Erythroblast (primary cell): ENCODE results near the gene MAP6.

Source experiments
- DNase-seq, 2 experiments: peaks; one replicate each; lab custom pipeline; 2025; lab: John Stamatoyannopoulos, UW
- GATA1 ChIP-seq: IDR thresholded peaks from 2 replicates; pipeline ENCODE4 v1.6.1; 2011; ENCODE audit warnings: low read depth, mild to moderate bottlenecking, control low read depth, low read length, moderate library complexity
- POLR2A ChIP-seq: IDR thresholded peaks from 2 replicates; pipeline ENCODE4 v1.6.1; 2011; ENCODE audit warnings: mild to moderate bottlenecking, low read length

MAP6 gene

DNA sequence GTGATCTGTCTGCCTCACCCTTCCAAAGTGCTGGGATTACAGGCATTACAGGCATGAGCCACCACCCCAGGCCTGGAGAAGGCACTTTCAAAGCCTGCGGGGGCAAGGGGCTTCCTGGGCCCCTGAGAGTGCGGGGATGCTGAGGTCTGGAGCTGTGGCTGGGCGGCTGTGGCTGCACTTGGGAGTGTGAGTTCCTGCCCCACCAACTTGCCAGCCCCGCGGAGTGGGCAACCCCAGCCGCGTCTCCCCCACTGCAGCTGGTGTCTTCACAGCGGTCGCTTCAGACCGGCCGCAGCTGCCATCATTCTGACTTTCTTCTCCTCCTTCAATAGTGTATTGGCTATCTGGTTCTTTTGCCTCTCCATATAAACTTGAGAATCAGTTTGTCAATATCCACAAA, 10.7 kb upstream of the MAP6 start:
- TF ChIP-seq GATA1 (no peak), POLR2A (no peak)
- no peak for DNase-seq

DNA sequence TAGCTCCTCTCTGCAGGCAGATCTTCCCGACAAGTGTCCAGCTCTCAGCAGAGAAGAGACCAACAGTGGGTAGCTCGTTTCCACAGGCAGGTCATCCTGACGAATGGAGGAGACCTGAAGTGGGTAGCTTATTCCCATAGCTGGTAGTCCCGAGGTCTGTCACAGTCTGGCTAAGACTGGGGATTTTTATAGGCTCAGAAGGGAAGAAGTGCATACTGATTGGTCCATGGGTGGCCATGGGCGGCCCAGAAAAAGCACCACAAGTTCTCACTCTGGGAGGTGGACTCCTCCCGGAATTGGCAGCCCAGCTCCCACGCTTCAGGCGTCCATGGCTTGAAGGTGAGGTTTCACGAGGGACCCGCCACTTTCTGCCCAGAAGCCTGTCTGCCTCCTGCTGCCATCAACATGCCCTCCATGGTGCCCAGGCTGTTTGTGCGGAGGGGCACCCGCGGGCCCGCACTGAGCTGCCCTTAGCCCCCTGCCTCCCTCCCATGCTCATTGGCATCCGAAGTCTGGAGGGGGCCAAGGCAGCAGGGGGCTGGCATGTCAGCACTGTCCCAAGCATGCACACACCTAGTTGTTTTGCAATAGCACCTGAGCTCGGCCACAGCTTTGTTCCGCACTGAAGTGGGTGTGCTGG, 9.9 kb upstream of the MAP6 start:
- DNase-seq: no peak
- TF ChIP-seq GATA1 (no peak), POLR2A (no peak)

DNA sequence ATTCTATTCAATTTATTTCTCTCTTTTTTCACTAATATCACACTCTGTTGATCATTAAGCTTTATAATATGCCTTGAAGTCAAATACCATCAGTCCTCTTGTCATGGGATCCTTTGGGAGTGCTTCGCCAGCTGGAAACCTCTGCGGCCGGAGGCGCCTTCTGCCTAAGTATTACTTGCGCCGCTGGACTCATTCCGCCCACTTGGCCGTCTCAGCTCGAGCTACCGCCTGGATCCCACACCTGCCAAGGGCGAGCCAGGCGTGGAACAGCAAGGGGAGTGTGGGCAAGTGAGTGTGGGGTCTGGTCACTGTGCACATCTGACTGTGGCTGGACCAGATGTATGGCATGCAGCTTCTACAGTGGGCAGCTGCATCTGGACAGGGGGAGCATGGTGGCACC, 9.1 kb upstream of the MAP6 start:
- no peak for DNase-seq
- TF ChIP-seq POLR2A (no peak), GATA1 (no peak)

- no peak for DNase-seq
- no peak for TF ChIP-seq POLR2A
- no peak for TF ChIP-seq GATA1
Observed at GRCh38 chr11:75677275-75677674, 8.4 kb upstream of the MAP6 start.

- DNase-seq: peak; percentile 72 to 79
- TF ChIP-seq GATA1 (no peak), POLR2A (no peak)
Observed at GRCh38 chr11:75673977-75674582, 5.2 kb upstream of the MAP6 start.

- DNase-seq: peak; percentile 27 to 28
- TF ChIP-seq POLR2A (no peak), GATA1 (no peak)
Observed at GRCh38 chr11:75667831-75668450, 897 bp downstream of the MAP6 start.

DNA sequence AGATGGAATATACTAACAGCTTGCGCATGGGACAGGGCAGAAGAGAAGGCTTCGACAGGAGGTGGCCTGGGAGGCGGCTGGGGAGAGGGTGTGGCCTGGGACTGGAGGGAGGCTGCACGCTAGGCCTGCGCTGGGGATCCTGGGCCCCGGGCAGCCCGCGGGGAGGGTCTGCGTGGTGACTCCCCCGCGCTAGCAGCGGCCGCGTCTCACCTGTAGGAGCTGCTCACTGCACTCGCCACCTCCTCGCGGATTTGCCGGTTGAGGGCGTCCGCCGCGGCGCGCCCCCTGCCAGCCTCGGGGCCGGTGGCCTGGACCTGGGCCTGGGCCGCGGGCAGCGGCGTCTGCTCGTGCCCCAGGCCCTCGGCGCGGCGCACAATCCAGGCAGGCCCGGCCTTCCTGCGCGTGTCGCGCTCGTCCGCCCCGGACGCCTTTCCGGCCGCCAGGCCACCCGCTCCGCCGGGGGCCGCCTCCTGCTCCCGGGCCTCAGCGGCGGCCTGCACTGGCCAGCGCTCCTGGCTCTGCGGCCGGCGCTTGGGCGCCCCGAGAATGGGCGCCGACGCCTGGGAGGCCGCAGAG, 1.5 kb downstream of the MAP6 start:
- peak; percentile 25 to 28 for DNase-seq
- TF ChIP-seq GATA1: no peak
- TF ChIP-seq POLR2A: no peak

GRCh38 chr11:75665990-75666389, 2.8 kb downstream of the MAP6 start:
- DNase-seq: no peak
- no peak for TF ChIP-seq POLR2A
- no peak for TF ChIP-seq GATA1

GRCh38 chr11:75665126-75665525, 3.7 kb downstream of the MAP6 start:
- DNase-seq: no peak
- no peak for TF ChIP-seq GATA1
- TF ChIP-seq POLR2A: no peak

GRCh38 chr11:75664389-75664788, 4.4 kb downstream of the MAP6 start:
- no peak for DNase-seq
- TF ChIP-seq GATA1 (no peak), POLR2A (no peak)

DNA sequence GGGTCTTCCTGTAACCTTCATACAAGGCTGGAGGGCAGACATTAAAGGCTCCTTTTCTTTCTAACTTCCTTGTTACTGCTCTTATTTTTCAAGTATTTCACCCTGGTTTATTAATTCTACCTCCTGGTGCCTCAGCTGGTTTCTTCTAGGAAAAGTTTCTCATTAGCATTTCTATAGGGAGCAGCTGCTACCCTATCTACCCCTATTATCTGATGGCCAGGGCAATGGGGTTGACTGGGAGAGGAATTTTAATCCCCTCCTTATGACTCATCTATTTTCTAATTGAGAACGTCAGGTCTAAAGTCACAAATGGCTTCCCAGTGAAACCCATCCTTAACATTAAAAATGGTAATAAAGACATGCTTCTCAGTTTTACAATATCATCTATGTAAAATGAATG, 5.0 kb downstream of the MAP6 start:
- TF ChIP-seq POLR2A (no peak), GATA1 (no peak)
- no peak for DNase-seq

DNA sequence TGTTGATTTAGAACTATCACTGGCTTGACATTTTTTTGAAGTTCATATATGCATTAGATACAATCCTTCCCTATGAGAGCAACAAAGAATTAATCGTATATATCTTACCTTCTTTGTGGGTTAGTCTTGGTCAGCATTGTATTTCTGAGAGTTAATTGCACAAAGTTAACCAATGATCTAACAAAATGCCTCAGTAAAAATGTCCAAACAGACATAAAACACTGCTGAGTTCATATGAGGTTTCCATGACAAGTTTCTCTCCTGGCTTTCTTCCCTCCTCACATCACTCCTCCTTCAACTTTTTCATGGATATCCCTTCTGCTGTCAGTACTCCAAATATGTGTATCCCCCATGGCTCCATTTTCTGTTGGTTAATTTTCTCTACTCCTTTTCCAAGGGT, 9.0 kb downstream of the MAP6 start:
- DNase-seq: no peak
- TF ChIP-seq GATA1 (no peak), POLR2A (no peak)

DNA sequence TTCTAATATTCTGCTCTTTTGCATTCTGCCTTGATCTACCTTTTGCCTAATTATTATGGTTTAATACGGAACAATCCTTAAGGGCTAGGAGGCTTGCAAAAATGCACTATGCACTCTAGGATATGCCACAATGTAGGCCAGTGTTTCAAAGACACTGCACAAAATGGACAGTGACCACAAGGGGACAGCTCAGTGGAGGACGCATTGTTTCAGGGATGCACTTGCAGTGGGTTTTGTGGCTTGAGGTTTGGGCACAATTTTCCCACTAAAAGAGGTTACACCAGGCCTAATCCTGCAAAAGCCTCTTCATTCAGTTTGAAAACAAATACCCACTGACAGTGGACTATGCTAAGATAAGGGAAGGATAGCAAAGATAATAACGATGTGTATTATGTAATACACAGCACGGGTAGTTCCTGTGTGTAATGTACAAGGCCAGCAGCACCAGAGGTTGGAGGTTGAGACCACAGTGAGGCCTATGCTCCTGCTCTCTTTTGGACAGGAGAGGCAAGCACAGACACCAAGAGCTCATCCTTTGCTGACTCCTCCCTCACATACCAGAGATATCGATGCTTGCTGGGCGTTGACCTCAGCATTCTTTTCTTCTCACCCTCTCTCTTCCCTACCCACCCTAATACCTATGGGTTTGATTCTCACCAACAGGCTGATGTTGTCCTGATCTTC, 12.7 kb downstream of the MAP6 start:
- no peak for DNase-seq
- TF ChIP-seq GATA1: no peak
- no peak for TF ChIP-seq POLR2A

DNA sequence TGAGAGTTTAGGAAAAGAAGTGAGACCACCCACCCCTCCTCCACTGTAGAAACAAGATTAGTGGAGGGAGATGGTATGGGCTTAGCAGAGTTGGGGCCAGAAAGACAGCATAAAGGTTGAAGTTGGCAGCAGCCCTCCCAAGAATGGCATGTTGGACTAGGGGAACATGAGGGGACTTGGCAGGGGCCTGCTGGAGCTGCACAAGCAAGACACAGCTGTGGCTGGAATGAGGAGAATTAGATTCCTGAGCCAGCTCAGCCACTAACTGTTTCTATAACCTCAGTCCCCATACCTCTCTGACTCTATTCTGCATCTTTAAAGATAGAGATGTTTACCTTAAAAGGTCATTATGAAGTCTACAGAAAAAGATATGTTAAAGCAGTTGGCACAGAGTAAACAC, 13.2 kb downstream of the MAP6 start:
- no peak for TF ChIP-seq POLR2A
- no peak for TF ChIP-seq GATA1
- DNase-seq: no peak

DNA sequence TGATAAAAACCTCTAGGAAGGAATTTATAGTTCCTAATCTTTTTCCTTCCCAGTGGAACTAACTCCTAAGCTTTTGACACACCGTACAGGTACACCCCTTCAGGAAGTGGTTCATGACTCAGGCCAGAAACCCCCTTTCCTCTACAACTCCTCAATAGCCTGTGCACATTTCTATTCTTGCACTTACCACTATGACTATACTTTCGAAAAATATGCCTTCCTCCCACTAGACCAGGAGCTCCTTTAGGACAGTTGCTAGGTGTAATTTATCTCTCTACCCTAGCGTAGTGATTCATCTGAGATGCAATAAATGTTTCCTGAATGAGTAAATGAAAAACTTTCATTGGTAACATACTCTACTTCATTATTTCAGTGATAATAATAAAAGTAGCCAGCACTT, 14.5 kb downstream of the MAP6 start:
- TF ChIP-seq GATA1 (no peak), POLR2A (no peak)
- no peak for DNase-seq
